Endodermal cell (in vitro differentiated cells): ENCODE results near the gene RALGPS1. TPM values are rescaled to one million over a fixed set of nuclear protein-coding genes. Genes with fewer than 3 reads are reported as not detected.

ENCODE experiments used
- DNase-seq: peaks from one replicate; pipeline ENCODE4 v3.0.0-alpha.2; 2017
- H3K27ac ChIP-seq: 2 replicates; pipeline ENCODE4 v1.5.1; 2013; ENCODE audit warnings: mild to moderate bottlenecking, low read depth, low read length, moderate library complexity
- H3K27me3 ChIP-seq: 2 replicates; pipeline ENCODE4 v1.6.1; 2013; ENCODE audit warnings: mild to moderate bottlenecking, low read length, moderate library complexity; ENCODE audit not compliant: insufficient read depth, control insufficient read depth, poor library complexity, severe bottlenecking
- H3K36me3 ChIP-seq: 2 replicates; pipeline ENCODE4 v1.7.0; 2013; ENCODE audit warnings: mild to moderate bottlenecking, low read length, moderate library complexity; ENCODE audit not compliant: control insufficient read depth, insufficient read depth
- H3K4me1 ChIP-seq: one replicate; pipeline ENCODE4 v1.7.0; 2013; ENCODE audit warnings: low read length; ENCODE audit not compliant: control insufficient read depth, insufficient read depth
- H3K4me3 ChIP-seq: 2 replicates; pipeline ENCODE4 v1.5.1; 2013; ENCODE audit warnings: mild to moderate bottlenecking, low read length, moderate library complexity
- H3K9ac ChIP-seq: 2 replicates; pipeline ENCODE4 v1.6.1; 2013; ENCODE audit warnings: mild to moderate bottlenecking, low read length, moderate library complexity; ENCODE audit not compliant: poor library complexity, severe bottlenecking; ENCODE audit errors: extremely low read depth
- H3K9me3 ChIP-seq: 2 replicates; pipeline ENCODE4 v1.6.1; 2013; ENCODE audit warnings: mild to moderate bottlenecking, low read length, moderate library complexity; ENCODE audit not compliant: control insufficient read depth
- H3K27ac Mint-ChIP-seq: 2 replicates; pipeline ENCODE4 v1.8.0; 2020; ENCODE audit warnings: mixed read lengths
- H3K27me3 Mint-ChIP-seq: 2 replicates; pipeline ENCODE4 v1.8.0; 2021; ENCODE audit warnings: mild to moderate bottlenecking, mixed read lengths; ENCODE audit not compliant: insufficient read depth
- H3K36me3 Mint-ChIP-seq: 2 replicates; pipeline ENCODE4 v1.8.0; 2020; ENCODE audit warnings: low read depth, mixed read lengths
- H3K4me1 Mint-ChIP-seq: 2 replicates; pipeline ENCODE4 v1.8.0; 2020; ENCODE audit warnings: mixed read lengths
- H3K4me3 Mint-ChIP-seq: 2 replicates; pipeline ENCODE4 v1.8.0; 2020; ENCODE audit warnings: mild to moderate bottlenecking, moderate library complexity, mixed read lengths
- H3K9me3 Mint-ChIP-seq: 2 replicates; pipeline ENCODE4 v1.8.0; 2020; ENCODE audit warnings: mild to moderate bottlenecking, mixed read lengths
- CTCF ChIP-seq: fragments of 200-600 bp; sonication (generic); conservative IDR thresholded peaks from 2 replicates; pipeline ENCODE4 v1.5.0; 2021; ENCODE audit warnings: antibody characterized with exemption, mild to moderate bottlenecking
- WGBS, 2 experiments: methylation state at CpG; one replicate each; pipeline versions ENCODE4 v1.1.5 to v1.1.7; 2013; ENCODE audit warnings: missing lambda C conversion rate in 2 of 2, mixed read lengths in 1 of 2; ENCODE audit not compliant: insufficient coverage in 1 of 2, insufficient read length in 1 of 2; 5-methylcytosine and 5-hydroxymethylcytosine counted together
- total RNA-seq, 2 donors: library from RNA; stranded (reverse); fragmentation: NEBNext Ultra II Directional in 1 of 2; extraction: Animal tissue kit (Norgen Biotek cat#: 25700) in 1 of 2; gene quantifications; 2 replicates in 1 of 2; 3 replicates in 1 of 2; pipeline ENCODE4 v1.2.1, GENCODE V29; 2021

The RALGPS1 gene
- total RNA-seq, 2 donors from 2014 or later, result 23.3 to 25.0 TPM

GRCh38 chr9:126937444-126937843 is 22.9 kb downstream of the RALGPS1 start:
- H3K4me1 Mint-ChIP-seq, result peaks cover 11% of the 10 kb centered on the region
- no peaks in the 10 kb centered on the region for H3K9me3 Mint-ChIP-seq
- no peak overlapping the region for H3K9ac ChIP-seq
- no peak for TF ChIP-seq CTCF
- no peaks in the 10 kb centered on the region for H3K27me3 Mint-ChIP-seq
- H3K9me3 ChIP-seq, result no peaks in the 10 kb centered on the region
- H3K36me3 ChIP-seq, result no peaks in the 10 kb centered on the region
- H3K27ac ChIP-seq, result no peak overlapping the region
- H3K27me3 ChIP-seq, result no peaks in the 10 kb centered on the region
- H3K27ac Mint-ChIP-seq, result no peak overlapping the region
- H3K36me3 Mint-ChIP-seq, result no peaks in the 10 kb centered on the region
- H3K4me1 ChIP-seq, result no peaks in the 10 kb centered on the region
- DNase-seq, result no peak
- H3K4me3 Mint-ChIP-seq, result no peak overlapping the region
- no peak overlapping the region for H3K4me3 ChIP-seq

GRCh38 chr9:126938327-126938726 is 23.7 kb downstream of the RALGPS1 start:
- H3K9me3 Mint-ChIP-seq, result no peaks in the 10 kb centered on the region
- Histone ChIP-seq H3K36me3 (no peaks in the 10 kb centered on the region), H3K4me1 (no peaks in the 10 kb centered on the region), H3K9ac (no peak overlapping the region), H3K4me3 (no peak overlapping the region), H3K9me3 (no peaks in the 10 kb centered on the region), H3K27ac (no peak overlapping the region), H3K27me3 (no peaks in the 10 kb centered on the region)
- H3K4me1 Mint-ChIP-seq, result peaks cover 6% of the 10 kb centered on the region
- no peak overlapping the region for H3K27ac Mint-ChIP-seq
- DNase-seq, result no peak
- no peaks in the 10 kb centered on the region for H3K36me3 Mint-ChIP-seq
- WGBS, 2 experiments, result 90 to 94% methylated on average over 2 to 4 of the region's 4 CpGs
- H3K4me3 Mint-ChIP-seq, result no peak overlapping the region
- no peak for TF ChIP-seq CTCF
- no peaks in the 10 kb centered on the region for H3K27me3 Mint-ChIP-seq

- WGBS, 2 experiments, result 88 to 100% methylated on average over 1 to 6 of the region's 6 CpGs
Observed at GRCh38 chr9:126939821-126940221, 25.2 kb downstream of the RALGPS1 start.

More at GRCh38 chr9:126939821-126940221, 25.2 kb downstream of the RALGPS1 start:
- Mint-ChIP-seq H3K36me3 (no peaks in the 10 kb centered on the region), H3K9me3 (no peaks in the 10 kb centered on the region), H3K4me3 (no peak overlapping the region), H3K4me1 (peaks cover 3% of the 10 kb centered on the region), H3K27me3 (no peaks in the 10 kb centered on the region), H3K27ac (no peak overlapping the region)
- H3K27me3 ChIP-seq, result no peaks in the 10 kb centered on the region
- H3K27ac ChIP-seq, result no peak overlapping the region
- TF ChIP-seq CTCF, result no peak
- H3K4me3 ChIP-seq, result no peak overlapping the region
- H3K4me1 ChIP-seq, result no peaks in the 10 kb centered on the region
- DNase-seq, result no peak
- H3K9me3 ChIP-seq, result no peaks in the 10 kb centered on the region
- H3K9ac ChIP-seq, result no peak overlapping the region
- no peaks in the 10 kb centered on the region for H3K36me3 ChIP-seq
